H9 (cell line): ENCODE measurements around the gene NBEAL1. TPM values are rescaled to one million over a fixed set of nuclear protein-coding genes. Genes with fewer than 3 reads are reported as not detected.

Source experiments
- DNase-seq: peaks from one replicate; pipeline ENCODE4 v3.0.0-alpha.2; 2017
- H2AFZ ChIP-seq: one replicate; pipeline ENCODE4 v1.6.1; 2013; ENCODE audit warnings: mild to moderate bottlenecking, low read length, control low read depth, moderate library complexity
- H2AK5ac ChIP-seq: 2 replicates; pipeline ENCODE4 v1.6.1; 2013; ENCODE audit warnings: low read length, control low read depth, mixed read lengths; ENCODE audit not compliant: insufficient read length
- H2BK120ac ChIP-seq: one replicate; pipeline ENCODE4 v1.6.1; 2013; ENCODE audit warnings: low read depth, mild to moderate bottlenecking, low read length, control low read depth, inconsistent platforms; ENCODE audit not compliant: poor library complexity, severe bottlenecking
- H2BK12ac ChIP-seq: 2 replicates; pipeline ENCODE4 v1.6.1; 2013; ENCODE audit warnings: low read length, control low read depth, mixed read lengths, low read depth; ENCODE audit not compliant: insufficient read length
- H2BK15ac ChIP-seq: 2 replicates; pipeline ENCODE4 v1.6.1; 2013; ENCODE audit warnings: low read depth, low read length, control low read depth
- H2BK20ac ChIP-seq: one replicate; pipeline ENCODE4 v1.6.1; 2013; ENCODE audit warnings: low read depth, mild to moderate bottlenecking, low read length, control low read depth, inconsistent platforms; ENCODE audit not compliant: poor library complexity, severe bottlenecking
- H2BK5ac ChIP-seq: 2 replicates; pipeline ENCODE4 v1.6.1; 2013; ENCODE audit warnings: low read length, control low read depth, mixed read lengths; ENCODE audit not compliant: insufficient read length
- H3K14ac ChIP-seq: 2 replicates; pipeline ENCODE4 v1.6.1; 2013; ENCODE audit warnings: low read length, control low read depth; ENCODE audit not compliant: insufficient read depth
- H3K18ac ChIP-seq: 2 replicates; pipeline ENCODE4 v1.6.1; 2013; ENCODE audit warnings: low read depth, mild to moderate bottlenecking, mixed read lengths, low read length, control low read depth; ENCODE audit not compliant: insufficient read length
- H3K23ac ChIP-seq: 2 replicates; pipeline ENCODE4 v1.6.1; 2013; ENCODE audit warnings: low read length, control low read depth, mixed read lengths, low read depth; ENCODE audit not compliant: insufficient read length
- H3K23me2 ChIP-seq: 2 replicates; pipeline ENCODE4 v1.6.1; 2013; ENCODE audit warnings: low read depth, mild to moderate bottlenecking, mixed read lengths, low read length, control low read depth; ENCODE audit not compliant: insufficient read length, poor library complexity, severe bottlenecking
- H3K27ac ChIP-seq: 2 replicates; pipeline ENCODE4 v1.5.1; 2013; ENCODE audit warnings: low read length, control low read depth, mixed read lengths, low read depth; ENCODE audit not compliant: insufficient read length
- H3K27me3 ChIP-seq: 2 replicates; pipeline ENCODE4 v1.6.1; 2013; ENCODE audit warnings: low read length, control low read depth, inconsistent platforms; ENCODE audit not compliant: insufficient read depth
- H3K4ac ChIP-seq: 2 replicates; pipeline ENCODE4 v1.6.1; 2013; ENCODE audit warnings: low read depth, mild to moderate bottlenecking, control low read depth, inconsistent platforms, low read length, moderate library complexity
- H3K4me1 ChIP-seq: 2 replicates; pipeline ENCODE4 v1.6.1; 2013; ENCODE audit warnings: low read length, control low read depth, inconsistent platforms; ENCODE audit not compliant: insufficient read depth
- H3K4me2 ChIP-seq: 2 replicates; pipeline ENCODE4 v1.6.1; 2013; ENCODE audit warnings: low read length, control low read depth, mixed read lengths; ENCODE audit not compliant: insufficient read length, insufficient read depth
- H3K56ac ChIP-seq: 2 replicates; pipeline ENCODE4 v1.6.1; 2013; ENCODE audit warnings: low read depth, mild to moderate bottlenecking, mixed read lengths, low read length, control low read depth; ENCODE audit not compliant: insufficient read length
- H3K79me1 ChIP-seq: 2 replicates; pipeline ENCODE4 v1.6.1; 2013; ENCODE audit warnings: low read depth, mild to moderate bottlenecking, moderate library complexity, low read length, control low read depth, inconsistent platforms; ENCODE audit not compliant: insufficient read depth, poor library complexity, severe bottlenecking
- H3K79me2 ChIP-seq: 2 replicates; pipeline ENCODE4 v1.6.1; 2013; ENCODE audit warnings: low read length, control low read depth, inconsistent platforms; ENCODE audit not compliant: insufficient read depth
- H3K9ac ChIP-seq: 2 replicates; pipeline ENCODE4 v1.6.1; 2013; ENCODE audit warnings: low read length, control low read depth, mixed read lengths; ENCODE audit not compliant: insufficient read length; ENCODE audit errors: extremely low read depth
- H3K9me3 ChIP-seq: one replicate; pipeline ENCODE4 v1.6.1; 2013; ENCODE audit warnings: low read depth, low read length, inconsistent platforms; ENCODE audit not compliant: control insufficient read depth
- H3T11ph ChIP-seq: one replicate; pipeline ENCODE4 v1.6.1; 2013; ENCODE audit warnings: mild to moderate bottlenecking, low read length, control low read depth, inconsistent platforms
- H4K20me1 ChIP-seq: one replicate; pipeline ENCODE4 v1.6.1; 2013; ENCODE audit not compliant: control insufficient read depth, insufficient read length, insufficient read depth
- H4K5ac ChIP-seq: 2 replicates; pipeline ENCODE4 v1.6.1; 2013; ENCODE audit warnings: low read depth, mild to moderate bottlenecking, mixed read lengths, low read length, control low read depth; ENCODE audit not compliant: insufficient read length
- H4K8ac ChIP-seq: replicated peaks from 2 replicates; pipeline ENCODE4 v1.6.1; 2013; ENCODE audit warnings: low read length, control low read depth, mixed read lengths, low read depth; ENCODE audit not compliant: insufficient read length
- H4K91ac ChIP-seq: 2 replicates; pipeline ENCODE4 v1.6.1; 2013; ENCODE audit warnings: low read depth, mild to moderate bottlenecking, moderate library complexity, mixed read lengths, low read length, control low read depth; ENCODE audit not compliant: insufficient read length
- H3K27ac Mint-ChIP-seq, 3 experiments: 2 replicates in 2 of 3; 3 replicates in 1 of 3; pipeline ENCODE4 v1.8.0; 2020 to 2021; ENCODE audit warnings: mixed read lengths in 3 of 3, mild to moderate bottlenecking in 1 of 3, moderate library complexity in 1 of 3
- H3K27me3 Mint-ChIP-seq: 2 replicates; pipeline ENCODE4 v1.8.0; 2021; ENCODE audit warnings: low read depth, mild to moderate bottlenecking, moderate library complexity, mixed read lengths
- H3K36me3 Mint-ChIP-seq, 3 experiments: 2 replicates in 2 of 3; 3 replicates in 1 of 3; pipeline ENCODE4 v1.8.0; 2020 to 2021; ENCODE audit warnings: low read depth in 3 of 3, mixed read lengths in 3 of 3; ENCODE audit not compliant: insufficient read depth in 1 of 3
- H3K4me1 Mint-ChIP-seq, 2 experiments: 2 replicates each; pipeline ENCODE4 v1.8.0; 2020; ENCODE audit warnings: mixed read lengths in 2 of 2
- H3K4me3 Mint-ChIP-seq, 2 experiments: 2 replicates in 1 of 2; 3 replicates in 1 of 2; pipeline ENCODE4 v1.8.0; 2020 to 2021; ENCODE audit warnings: mild to moderate bottlenecking in 2 of 2, mixed read lengths in 2 of 2, moderate library complexity in 1 of 2
- H3K9me3 Mint-ChIP-seq, 2 experiments: 2 replicates in 1 of 2; 3 replicates in 1 of 2; pipeline ENCODE4 v1.8.0; 2020; ENCODE audit warnings: mild to moderate bottlenecking in 2 of 2, mixed read lengths in 2 of 2, moderate library complexity in 1 of 2
- WGBS: extraction: QIAGEN DNeasy Blood & Tissue Kit; methylation state at CpG from one replicate; pipeline ENCODE4 v1.1.7; 2013; ENCODE audit warnings: missing lambda C conversion rate, low lambda C conversion rate, mixed read lengths; ENCODE audit not compliant: insufficient read length; ENCODE audit errors: extremely low coverage; 5-methylcytosine and 5-hydroxymethylcytosine counted together
- total RNA-seq: library from RNA; stranded (reverse); gene quantifications from 2 replicates; pipeline ENCODE4 v1.2.1, GENCODE V29; 2021
- TF ChIP-seq, protein P1 (sequence below): fragments of 200-600 bp; sonication (generic); conservative IDR thresholded peaks from 3 replicates; pipeline ENCODE4 v1.8.0; 2021; ENCODE audit warnings: antibody characterized with exemption, mild to moderate bottlenecking

Gene NBEAL1
- total RNA-seq, 1 experiment from 2014 or later: 10.1 TPM

DNA sequence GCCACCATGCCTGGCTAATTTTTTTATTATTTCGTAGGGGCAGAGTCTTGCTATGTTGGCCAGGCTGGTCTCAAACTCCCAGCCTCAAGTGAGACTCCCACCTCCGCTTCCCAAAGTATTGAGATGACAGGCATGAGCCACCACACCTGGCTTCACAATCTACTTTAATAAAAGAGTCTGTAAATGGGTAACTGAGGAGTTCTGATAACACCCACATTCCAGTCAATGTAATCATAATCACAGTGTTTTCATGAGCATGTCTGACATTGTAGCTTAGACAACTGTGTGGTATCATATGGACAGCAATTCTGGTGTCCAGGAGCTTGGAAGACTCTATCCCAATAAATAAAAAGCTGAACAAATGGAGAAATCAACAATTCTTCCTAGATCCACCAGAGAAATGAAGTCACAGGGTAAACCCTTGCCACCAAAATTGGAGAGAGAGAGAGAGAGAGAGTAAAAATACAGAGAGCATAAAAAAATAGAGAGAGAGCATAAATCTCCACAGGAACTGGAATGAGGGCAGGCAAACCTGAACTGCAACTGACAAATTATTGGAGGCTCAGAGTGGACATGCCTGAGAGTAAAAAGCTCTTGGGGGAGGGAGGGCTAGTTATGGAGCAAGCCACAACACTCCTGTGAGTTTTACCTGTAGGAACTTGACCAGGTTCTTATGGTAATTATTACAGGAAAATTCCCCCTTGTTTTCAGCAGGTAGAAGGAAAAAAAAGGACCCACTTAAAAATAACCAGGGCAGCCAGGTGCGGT, 12.4 kb upstream of the NBEAL1 start:
- Histone ChIP-seq H3K79me1 (no peaks in the 10 kb centered on the region), H3K4me1 (peaks cover 3% of the 10 kb centered on the region; the same call in 1 of the 2 replicates), H4K5ac (no peak overlapping the region), H3K9me3 (no peaks in the 10 kb centered on the region), H3K79me2 (no peaks in the 10 kb centered on the region), H3T11ph (no peak overlapping the region), H3K27ac (no peak overlapping the region), H3K56ac (no peak overlapping the region), H4K20me1 (no peaks in the 10 kb centered on the region), H2BK15ac (no peak overlapping the region), H3K27me3 (no peaks in the 10 kb centered on the region), H2BK20ac (no peak overlapping the region), H4K91ac (no peak overlapping the region), H2BK5ac (no peak overlapping the region), H4K8ac (no peak overlapping the region), H2AK5ac (no peak overlapping the region), H3K4ac (no peak overlapping the region), H3K18ac (no peak overlapping the region), H3K14ac (no peak overlapping the region), H2BK12ac (no peak overlapping the region), H3K4me2 (no peak overlapping the region), H3K23me2 (no peaks in the 10 kb centered on the region), H2BK120ac (no peak overlapping the region), H2AFZ (no peak overlapping the region), H3K9ac (no peak overlapping the region), H3K23ac (no peak overlapping the region)
- H3K27me3 Mint-ChIP-seq: no peaks in the 10 kb centered on the region
- no peaks in the 10 kb centered on the region for H3K36me3 Mint-ChIP-seq
- H3K4me3 Mint-ChIP-seq: no peak overlapping the region
- no peak overlapping the region for H3K27ac Mint-ChIP-seq
- peaks cover 4 to 7% of the 10 kb centered on the region in 2 experiments; a peak in 3 of 4 replicates for H3K4me1 Mint-ChIP-seq
- DNase-seq: no peak
- no peaks in the 10 kb centered on the region for H3K9me3 Mint-ChIP-seq
- TF ChIP-seq, protein P1, sequence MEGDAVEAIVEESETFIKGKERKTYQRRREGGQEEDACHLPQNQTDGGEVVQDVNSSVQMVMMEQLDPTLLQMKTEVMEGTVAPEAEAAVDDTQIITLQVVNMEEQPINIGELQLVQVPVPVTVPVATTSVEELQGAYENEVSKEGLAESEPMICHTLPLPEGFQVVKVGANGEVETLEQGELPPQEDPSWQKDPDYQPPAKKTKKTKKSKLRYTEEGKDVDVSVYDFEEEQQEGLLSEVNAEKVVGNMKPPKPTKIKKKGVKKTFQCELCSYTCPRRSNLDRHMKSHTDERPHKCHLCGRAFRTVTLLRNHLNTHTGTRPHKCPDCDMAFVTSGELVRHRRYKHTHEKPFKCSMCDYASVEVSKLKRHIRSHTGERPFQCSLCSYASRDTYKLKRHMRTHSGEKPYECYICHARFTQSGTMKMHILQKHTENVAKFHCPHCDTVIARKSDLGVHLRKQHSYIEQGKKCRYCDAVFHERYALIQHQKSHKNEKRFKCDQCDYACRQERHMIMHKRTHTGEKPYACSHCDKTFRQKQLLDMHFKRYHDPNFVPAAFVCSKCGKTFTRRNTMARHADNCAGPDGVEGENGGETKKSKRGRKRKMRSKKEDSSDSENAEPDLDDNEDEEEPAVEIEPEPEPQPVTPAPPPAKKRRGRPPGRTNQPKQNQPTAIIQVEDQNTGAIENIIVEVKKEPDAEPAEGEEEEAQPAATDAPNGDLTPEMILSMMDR: no peak
- WGBS: no CpG with 5 or more reads among the region's 3 CpGs
